Osteoblast (primary cell): ENCODE measurements around the gene ESR1. TPM values are rescaled to one million over a fixed set of nuclear protein-coding genes. Genes with fewer than 3 reads are reported as not detected.

Experiments used
- DNase-seq: peaks from one replicate; pipeline ENCODE4 v3.0.0; 2011; ENCODE audit warnings: low spot score, mixed read lengths; ENCODE audit not compliant: insufficient read length; ENCODE audit errors: missing footprints
- H2AFZ ChIP-seq: 2 replicates; pipeline ENCODE4 v1.6.0; 2011; ENCODE audit warnings: mild to moderate bottlenecking, low read length
- H3K27ac ChIP-seq: 2 replicates; pipeline ENCODE4 v1.5.1; 2011; ENCODE audit warnings: mild to moderate bottlenecking, low read depth, low read length, moderate library complexity
- H3K27me3 ChIP-seq: 2 replicates; pipeline ENCODE4 v1.6.0; 2012; ENCODE audit warnings: mild to moderate bottlenecking, control low read depth, inconsistent platforms, low read length, moderate library complexity; ENCODE audit not compliant: insufficient read depth
- H3K36me3 ChIP-seq: 2 replicates; pipeline ENCODE4 v1.5.1; 2011; ENCODE audit warnings: mild to moderate bottlenecking, low read length, control low read depth, moderate library complexity; ENCODE audit not compliant: insufficient read depth
- H3K4me1 ChIP-seq: 2 replicates; pipeline ENCODE4 v1.5.1; 2011; ENCODE audit warnings: mild to moderate bottlenecking, low read length, control low read depth, moderate library complexity; ENCODE audit not compliant: insufficient read depth
- H3K4me2 ChIP-seq: 2 replicates; pipeline ENCODE4 v1.6.0; 2011; ENCODE audit warnings: mild to moderate bottlenecking, low read length; ENCODE audit not compliant: insufficient read depth
- H3K4me3 ChIP-seq: fragments of 200-600 bp; sonication (generic); 3 replicates; pipeline ENCODE4 v1.5.1; 2012; ENCODE audit warnings: mild to moderate bottlenecking, low read length, inconsistent platforms; ENCODE audit not compliant: insufficient read depth
- H3K79me2 ChIP-seq: 2 replicates; pipeline ENCODE4 v1.6.0; 2012; ENCODE audit warnings: mild to moderate bottlenecking, low read length, control low read depth, inconsistent platforms; ENCODE audit not compliant: insufficient read depth
- H3K9me3 ChIP-seq: 2 replicates; pipeline ENCODE4 v1.5.1; 2011; ENCODE audit warnings: low read depth, low read length, control low read depth
- H4K20me1 ChIP-seq: 2 replicates; pipeline ENCODE4 v1.6.0; 2012; ENCODE audit warnings: mild to moderate bottlenecking, low read length, control low read depth; ENCODE audit not compliant: insufficient read depth
- total RNA-seq: library from RNA; depleted of rRNA; stranded (reverse); fragments of >200 nt; gene quantifications from 2 replicates; pipeline ENCODE4 v1.2.3, GENCODE V29; 2012
- TF ChIP-seq, protein P1 (sequence below): IDR thresholded peaks from 2 replicates; pipeline ENCODE4 v1.5.1; 2011; ENCODE audit warnings: mild to moderate bottlenecking, low read depth, low read length, moderate library complexity; ENCODE audit errors: extremely low read depth

Gene ESR1
- total RNA-seq, 1 donor = 3.3 TPM

DNA sequence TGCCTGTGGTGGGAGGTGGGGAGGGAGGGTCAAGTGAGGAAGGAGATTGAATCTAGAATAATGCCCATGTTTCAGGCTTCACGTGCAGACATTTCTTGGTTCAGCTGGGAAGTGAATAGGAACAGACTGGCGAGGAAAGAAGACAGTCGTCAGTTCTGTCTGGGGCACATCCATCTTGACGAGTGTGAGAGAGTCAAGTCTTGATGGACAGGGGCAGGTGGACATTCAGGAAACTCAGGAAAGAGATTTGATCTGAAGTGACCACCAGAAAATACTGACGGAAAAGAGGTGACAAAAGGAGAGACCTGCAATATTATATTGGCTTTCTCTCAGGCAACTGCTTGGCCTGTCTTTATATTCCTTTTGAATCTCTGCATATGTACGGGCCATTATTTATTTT, 68.6 kb downstream of the ESR1 start:
- H3K36me3 ChIP-seq = no peaks in the 10 kb centered on the region
- H3K79me2 ChIP-seq = no peaks in the 10 kb centered on the region
- no peak overlapping the region for H3K27ac ChIP-seq
- H3K4me2 ChIP-seq = no peak overlapping the region
- no peaks in the 10 kb centered on the region for H3K27me3 ChIP-seq
- TF ChIP-seq, protein P1, sequence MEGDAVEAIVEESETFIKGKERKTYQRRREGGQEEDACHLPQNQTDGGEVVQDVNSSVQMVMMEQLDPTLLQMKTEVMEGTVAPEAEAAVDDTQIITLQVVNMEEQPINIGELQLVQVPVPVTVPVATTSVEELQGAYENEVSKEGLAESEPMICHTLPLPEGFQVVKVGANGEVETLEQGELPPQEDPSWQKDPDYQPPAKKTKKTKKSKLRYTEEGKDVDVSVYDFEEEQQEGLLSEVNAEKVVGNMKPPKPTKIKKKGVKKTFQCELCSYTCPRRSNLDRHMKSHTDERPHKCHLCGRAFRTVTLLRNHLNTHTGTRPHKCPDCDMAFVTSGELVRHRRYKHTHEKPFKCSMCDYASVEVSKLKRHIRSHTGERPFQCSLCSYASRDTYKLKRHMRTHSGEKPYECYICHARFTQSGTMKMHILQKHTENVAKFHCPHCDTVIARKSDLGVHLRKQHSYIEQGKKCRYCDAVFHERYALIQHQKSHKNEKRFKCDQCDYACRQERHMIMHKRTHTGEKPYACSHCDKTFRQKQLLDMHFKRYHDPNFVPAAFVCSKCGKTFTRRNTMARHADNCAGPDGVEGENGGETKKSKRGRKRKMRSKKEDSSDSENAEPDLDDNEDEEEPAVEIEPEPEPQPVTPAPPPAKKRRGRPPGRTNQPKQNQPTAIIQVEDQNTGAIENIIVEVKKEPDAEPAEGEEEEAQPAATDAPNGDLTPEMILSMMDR = no peak
- H3K4me1 ChIP-seq = no peaks in the 10 kb centered on the region
- DNase-seq = no peak
- no peaks in the 10 kb centered on the region for H3K9me3 ChIP-seq
- no peak overlapping the region for H2AFZ ChIP-seq
- no peak overlapping the region for H3K4me3 ChIP-seq
- H4K20me1 ChIP-seq = no peaks in the 10 kb centered on the region

- H3K79me2 ChIP-seq = no peaks in the 10 kb centered on the region
- H3K27me3 ChIP-seq = no peaks in the 10 kb centered on the region
- H3K9me3 ChIP-seq = no peaks in the 10 kb centered on the region
- H3K27ac ChIP-seq = no peak overlapping the region
- H2AFZ ChIP-seq = no peak overlapping the region
- H3K36me3 ChIP-seq = no peaks in the 10 kb centered on the region
- H3K4me1 ChIP-seq = no peaks in the 10 kb centered on the region
- DNase-seq = no peak
- H3K4me2 ChIP-seq = no peak overlapping the region
- TF ChIP-seq, protein P1 = no peak
- no peak overlapping the region for H3K4me3 ChIP-seq
- H4K20me1 ChIP-seq = no peaks in the 10 kb centered on the region
These were observed 70.0 kb downstream of the ESR1 start for GRCh38 chr6:151877458-151877857.

DNA sequence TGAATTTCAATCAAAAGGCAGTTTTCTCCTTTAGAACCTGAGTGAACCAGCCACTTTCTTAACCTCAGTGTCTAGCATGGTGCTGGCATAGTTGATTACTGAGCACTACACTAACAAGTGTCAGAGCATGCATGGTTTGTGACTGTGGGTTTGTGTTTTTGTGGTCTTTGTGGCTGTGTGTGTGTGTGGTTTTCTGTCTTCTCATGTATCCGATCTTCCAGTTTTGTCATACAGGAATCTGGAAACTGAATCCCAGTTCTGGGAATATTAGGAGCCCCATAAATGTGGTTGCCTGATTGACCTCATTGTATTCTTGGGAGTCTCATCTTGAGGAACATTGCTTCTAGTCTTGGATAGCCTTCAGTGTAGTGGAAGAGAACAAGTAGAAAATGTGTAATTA, 73.7 kb downstream of the ESR1 start:
- Histone ChIP-seq H3K27ac (no peak overlapping the region), H3K4me1 (no peaks in the 10 kb centered on the region), H3K27me3 (no peaks in the 10 kb centered on the region), H3K9me3 (no peaks in the 10 kb centered on the region), H3K4me2 (no peak overlapping the region), H2AFZ (no peak overlapping the region), H4K20me1 (no peaks in the 10 kb centered on the region), H3K79me2 (no peaks in the 10 kb centered on the region), H3K36me3 (no peaks in the 10 kb centered on the region), H3K4me3 (no peak overlapping the region)
- TF ChIP-seq, protein P1 = no peak
- DNase-seq = no peak

DNA sequence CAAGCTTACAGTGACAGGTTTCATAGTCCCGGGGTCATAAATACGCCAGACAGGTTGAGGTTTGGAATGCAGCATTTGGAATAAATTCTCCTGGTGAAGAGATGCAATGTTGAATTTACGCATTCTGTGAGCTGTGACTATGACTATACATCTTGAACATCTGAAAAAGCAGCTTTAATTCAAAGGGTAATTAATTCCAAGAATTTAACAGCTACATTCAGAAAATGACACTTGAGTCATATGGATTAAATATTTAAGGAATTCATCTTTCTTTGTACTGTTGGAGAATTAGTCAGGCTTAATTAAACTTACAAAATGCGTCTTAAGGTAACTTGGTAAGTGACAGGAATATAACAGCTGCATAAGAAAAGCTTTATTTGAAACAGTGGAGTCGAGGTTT, 74.7 kb downstream of the ESR1 start:
- Histone ChIP-seq H4K20me1 (no peaks in the 10 kb centered on the region), H3K4me3 (no peak overlapping the region), H2AFZ (no peak overlapping the region), H3K27ac (no peak overlapping the region), H3K9me3 (no peaks in the 10 kb centered on the region), H3K36me3 (no peaks in the 10 kb centered on the region), H3K79me2 (no peaks in the 10 kb centered on the region), H3K27me3 (no peaks in the 10 kb centered on the region), H3K4me1 (no peaks in the 10 kb centered on the region), H3K4me2 (no peak overlapping the region)
- TF ChIP-seq, protein P1 = no peak
- DNase-seq = no peak
